Measurements from ENCODE around the gene ALAD. TPM values are rescaled to one million over a fixed set of nuclear protein-coding genes. Genes with fewer than 3 reads are reported as not detected.

ALAD gene
- total RNA-seq, 2 experiments from 2014 or later = 33.9 to 40.4 TPM

GRCh38 chr9:113360242-113360842 lies 40.7 kb downstream of the ALAD start:
- H3K4me1 Mint-ChIP-seq = peaks cover under 1% of the 10 kb centered on the region
- H3K9me3 Mint-ChIP-seq = no peaks in the 10 kb centered on the region
- H3K27ac Mint-ChIP-seq = no peak overlapping the region
- DNase-seq = no peak
- no peak overlapping the region for H3K4me3 Mint-ChIP-seq
- peaks cover 8% of the 10 kb centered on the region for H3K36me3 Mint-ChIP-seq
- H3K27me3 Mint-ChIP-seq = no peaks in the 10 kb centered on the region
- ATAC-seq (ENCODE audit: low read depth) = no peak
- POLR2A ChIA-PET = no interaction called here

GRCh38 chr9:113359385-113359784 lies 41.7 kb downstream of the ALAD start:
- DNase-seq = no peak
- peaks cover 8% of the 10 kb centered on the region for H3K36me3 Mint-ChIP-seq
- H3K4me1 Mint-ChIP-seq = no peaks in the 10 kb centered on the region
- no peak for ATAC-seq (ENCODE audit: low read depth)
- H3K27me3 Mint-ChIP-seq = no peaks in the 10 kb centered on the region
- no peaks in the 10 kb centered on the region for H3K9me3 Mint-ChIP-seq
- H3K27ac Mint-ChIP-seq = no peak overlapping the region
- POLR2A ChIA-PET = interaction anchor here (0.5 kb wide), 1 partner anchor 13 kb away, joined by 4 read pairs; no protein-coding TSS in a partner anchor
- no peak overlapping the region for H3K4me3 Mint-ChIP-seq

- no peak for ATAC-seq (ENCODE audit: low read depth)
- Mint-ChIP-seq H3K36me3 (peaks cover 16% of the 10 kb centered on the region), H3K4me1 (peaks cover 7% of the 10 kb centered on the region), H3K9me3 (no peaks in the 10 kb centered on the region), H3K27ac (no peak overlapping the region), H3K4me3 (no peak overlapping the region), H3K27me3 (no peaks in the 10 kb centered on the region)
- no peak for DNase-seq
- POLR2A ChIA-PET = no interaction called here
Measured at GRCh38 chr9:113356686-113357292, 44.3 kb downstream of the ALAD start.

GRCh38 chr9:113355040-113355596 lies 46.0 kb downstream of the ALAD start:
- H3K9me3 Mint-ChIP-seq = no peaks in the 10 kb centered on the region
- POLR2A ChIA-PET = no interaction called here

GRCh38 chr9:113352411-113352810 lies 48.7 kb downstream of the ALAD start:
- Mint-ChIP-seq H3K4me3 (no peak overlapping the region), H3K4me1 (peaks cover 31% of the 10 kb centered on the region), H3K27me3 (no peaks in the 10 kb centered on the region), H3K27ac (peak overlapping the region; percentile 45), H3K36me3 (peaks cover 7% of the 10 kb centered on the region), H3K9me3 (no peaks in the 10 kb centered on the region)
- no peak for ATAC-seq (ENCODE audit: low read depth)
- no peak for DNase-seq
- POLR2A ChIA-PET = interaction anchor here (5.3 kb wide), 1 partner anchor 12 kb away, joined by 43 read pairs; the partner anchor contains the start of gene WDR31

More at GRCh38 chr9:113355040-113355596, 46.0 kb downstream of the ALAD start:
- Mint-ChIP-seq H3K4me3 (no peak overlapping the region), H3K4me1 (peaks cover 20% of the 10 kb centered on the region), H3K36me3 (peaks cover 12% of the 10 kb centered on the region), H3K27me3 (no peaks in the 10 kb centered on the region), H3K27ac (no peak overlapping the region)
- no peak for DNase-seq
- no peak for ATAC-seq (ENCODE audit: low read depth)

GRCh38 chr9:113352006-113352405 lies 49.1 kb downstream of the ALAD start:
- POLR2A ChIA-PET = interaction anchor here (3.4 to 5.3 kb wide), 3 partner anchors 11 to 58 kb away, joined by 13 to 43 read pairs (median 19); partner anchors contain the start of genes C9orf43, HDHD3, POLE3 and WDR31
- Mint-ChIP-seq H3K4me3 (no peak overlapping the region), H3K4me1 (peaks cover 31% of the 10 kb centered on the region), H3K36me3 (peaks cover 7% of the 10 kb centered on the region), H3K27me3 (no peaks in the 10 kb centered on the region), H3K9me3 (no peaks in the 10 kb centered on the region), H3K27ac (no peak overlapping the region)
- ATAC-seq (ENCODE audit: low read depth) (no peak), DNase-seq (no peak)

GRCh38 chr9:113350937-113351336 lies 50.1 kb downstream of the ALAD start:
- Mint-ChIP-seq H3K36me3 (peaks cover 7% of the 10 kb centered on the region), H3K4me3 (peak overlapping the region; percentile 93), H3K27ac (peak overlapping the region; percentile 90), H3K27me3 (no peaks in the 10 kb centered on the region), H3K9me3 (no peaks in the 10 kb centered on the region), H3K4me1 (peaks cover 31% of the 10 kb centered on the region)
- POLR2A ChIA-PET = interaction anchor here (1.2 to 5.3 kb wide), 5 partner anchors 10 to 76 kb away, joined by 3 to 43 read pairs (median 13); partner anchors contain the start of genes C9orf43, CDC26, HDHD3 and POLE3
- ATAC-seq (ENCODE audit: low read depth) (peak; percentile 54), DNase-seq (peak; percentile 45)

- ATAC-seq (ENCODE audit: low read depth) = peak; percentile 9
- peak overlapping the region; percentile 93 for H3K4me3 Mint-ChIP-seq
- H3K27me3 Mint-ChIP-seq = no peaks in the 10 kb centered on the region
- H3K27ac Mint-ChIP-seq = peak overlapping the region; percentile 90
- DNase-seq = peak; percentile 42
- peaks cover 31% of the 10 kb centered on the region for H3K4me1 Mint-ChIP-seq
- no peaks in the 10 kb centered on the region for H3K9me3 Mint-ChIP-seq
- POLR2A ChIA-PET = interaction anchor here (0.9 to 5.3 kb wide), 11 partner anchors 10 to 199 kb away, joined by 3 to 43 read pairs (median 5); partner anchors contain the start of genes C9orf43, CDC26, HDHD3 and POLE3
- H3K36me3 Mint-ChIP-seq = peaks cover 7% of the 10 kb centered on the region
Measured at GRCh38 chr9:113350107-113350661, 50.9 kb downstream of the ALAD start.

GRCh38 chr9:113349445-113350094 lies 51.5 kb downstream of the ALAD start, which contains the start of gene BSPRY:
Gene BSPRY, plus strand, starts transcription at chr9:113349541. Its CDS starts 39 bp downstream, at chr9:113349580.
- Mint-ChIP-seq H3K27me3 (no peaks in the 10 kb centered on the region), H3K4me3 (peak within 1 kb of the TSS; percentile 93), H3K4me1 (peaks cover 31% of the 10 kb centered on the region), H3K27ac (peak within 1 kb of the TSS; percentile 90), H3K36me3 (peaks cover 7% of the 10 kb centered on the region), H3K9me3 (no peaks in the 10 kb centered on the region)
- POLR2A ChIA-PET = interaction anchor here (0.7 to 5.3 kb wide), 11 partner anchors 9 to 198 kb away, joined by 3 to 43 read pairs (median 4); partner anchors contain the start of genes C9orf43, CDC26, FKBP15 and HDHD3
- ATAC-seq (ENCODE audit: low read depth) = peak; percentile 65
- peak; percentile 80 for DNase-seq

- peaks cover 7% of the 10 kb centered on the region for H3K36me3 Mint-ChIP-seq
- H3K27ac Mint-ChIP-seq = peak overlapping the region; percentile 75
- no peak for ATAC-seq (ENCODE audit: low read depth)
- no peak for DNase-seq
- H3K9me3 Mint-ChIP-seq = no peaks in the 10 kb centered on the region
- peak overlapping the region; percentile 82 for H3K4me3 Mint-ChIP-seq
- H3K27me3 Mint-ChIP-seq = no peaks in the 10 kb centered on the region
- POLR2A ChIA-PET = interaction anchor here (0.7 to 5.3 kb wide), 7 partner anchors 8 to 128 kb away, joined by 3 to 43 read pairs (median 12); partner anchors contain the start of genes C9orf43, CDC26, FKBP15 and HDHD3
- H3K4me1 Mint-ChIP-seq = peaks cover 31% of the 10 kb centered on the region
Measured at GRCh38 chr9:113349066-113349444, 52.0 kb downstream of the ALAD start.

GRCh38 chr9:113348437-113348836 lies 52.6 kb downstream of the ALAD start:
- POLR2A ChIA-PET = interaction anchor here (0.6 to 5.3 kb wide), 7 partner anchors 8 to 197 kb away, joined by 3 to 43 read pairs (median 5); partner anchors contain the start of genes ALAD, CDC26, FKBP15 and HDHD3
- H3K4me3 Mint-ChIP-seq = peak overlapping the region; percentile 34
- H3K9me3 Mint-ChIP-seq = no peaks in the 10 kb centered on the region
- DNase-seq = no peak
- H3K27ac Mint-ChIP-seq = no peak overlapping the region
- no peaks in the 10 kb centered on the region for H3K27me3 Mint-ChIP-seq
- peaks cover 4% of the 10 kb centered on the region for H3K36me3 Mint-ChIP-seq
- no peak for ATAC-seq (ENCODE audit: low read depth)
- peaks cover 36% of the 10 kb centered on the region for H3K4me1 Mint-ChIP-seq

GRCh38 chr9:113345671-113346070 lies 55.4 kb downstream of the ALAD start:
- no peak for ATAC-seq (ENCODE audit: low read depth)
- no peaks in the 10 kb centered on the region for H3K9me3 Mint-ChIP-seq
- peaks cover 30% of the 10 kb centered on the region for H3K4me1 Mint-ChIP-seq
- no peak for DNase-seq
- POLR2A ChIA-PET = no interaction called here
- no peaks in the 10 kb centered on the region for H3K27me3 Mint-ChIP-seq
- no peak overlapping the region for H3K27ac Mint-ChIP-seq
- H3K4me3 Mint-ChIP-seq = no peak overlapping the region
- H3K36me3 Mint-ChIP-seq = no peaks in the 10 kb centered on the region

GRCh38 chr9:113345190-113345589 lies 55.9 kb downstream of the ALAD start:
- peaks cover 29% of the 10 kb centered on the region for H3K4me1 Mint-ChIP-seq
- no peak overlapping the region for H3K4me3 Mint-ChIP-seq
- no peak for ATAC-seq (ENCODE audit: low read depth)
- no peaks in the 10 kb centered on the region for H3K36me3 Mint-ChIP-seq
- H3K27ac Mint-ChIP-seq = no peak overlapping the region
- POLR2A ChIA-PET = no interaction called here
- DNase-seq = no peak
- H3K9me3 Mint-ChIP-seq = no peaks in the 10 kb centered on the region
- H3K27me3 Mint-ChIP-seq = no peaks in the 10 kb centered on the region

Measured in activated naive CD8-positive, alpha-beta T cell treated with anti-CD3 and anti-CD28 coated beads, Interleukin-2, amount 10 ng/mL, durations not matched to agents 7 days and 5 days (primary cell).